HFFc6 (cell line): ENCODE data around the gene LTB4R. TPM values are rescaled to one million over a fixed set of nuclear protein-coding genes. Genes with fewer than 3 reads are reported as not detected.

Source experiments
- DNase-seq: peaks from one replicate; pipeline ENCODE4 v3.0.0-alpha.2; 2018
- H3K27ac Mint-ChIP-seq: 2 replicates; pipeline ENCODE4 v1.8.0; 2020; ENCODE audit warnings: mild to moderate bottlenecking, mixed read lengths
- H3K27me3 Mint-ChIP-seq: 2 replicates; pipeline ENCODE4 v1.8.0; 2021; ENCODE audit warnings: mild to moderate bottlenecking, moderate library complexity, mixed read lengths; ENCODE audit not compliant: insufficient read depth
- H3K36me3 Mint-ChIP-seq: 2 replicates; pipeline ENCODE4 v1.8.0; 2021; ENCODE audit warnings: low read depth, mixed read lengths
- H3K4me1 Mint-ChIP-seq: 2 replicates; pipeline ENCODE4 v1.8.0; 2020; ENCODE audit warnings: low read depth, mixed read lengths
- H3K4me3 Mint-ChIP-seq: 2 replicates; pipeline ENCODE4 v1.8.0; 2020; ENCODE audit warnings: mild to moderate bottlenecking, moderate library complexity, mixed read lengths
- H3K9me3 Mint-ChIP-seq: 2 replicates; pipeline ENCODE4 v1.8.0; 2020; ENCODE audit warnings: mild to moderate bottlenecking, mixed read lengths
- total RNA-seq, 6 experiments: library from RNA; stranded (reverse); fragmentation: NEBNext Ultra II Directional; extraction: Animal tissue kit (Norgen Biotek cat#: 25700); gene quantifications; 2 replicates in 1 of 6; 3 replicates in 5 of 6; pipeline ENCODE4 v1.2.3, GENCODE V29; 2021
- TF ChIP-seq, protein P1 (sequence below): fragments of 200-600 bp; sonication (generic); IDR thresholded peaks from 2 replicates; pipeline ENCODE4 v1.5.0; 2021; ENCODE audit warnings: antibody characterized with exemption, mild to moderate bottlenecking

LTB4R gene
- total RNA-seq, 6 experiments from 2014 or later: 1.5 to 2.9 (median 1.9) TPM

DNA sequence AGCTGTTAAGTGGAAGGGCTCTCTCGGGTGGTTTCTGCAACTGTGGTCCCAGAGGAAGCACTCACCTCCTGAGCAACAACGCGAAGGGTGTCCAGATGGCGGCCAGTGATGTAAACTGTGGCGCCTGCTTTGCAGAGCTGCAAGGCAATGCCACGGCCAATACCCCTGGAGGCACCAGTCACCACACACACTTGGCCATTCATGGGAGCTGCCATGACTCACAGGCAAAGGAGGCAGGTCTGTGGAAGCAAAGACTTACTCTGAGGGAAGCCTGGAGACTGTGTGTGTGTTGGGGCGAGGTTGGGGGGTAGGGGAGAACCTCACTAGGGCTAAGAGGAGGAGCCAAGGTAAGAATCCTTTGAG is 12.4 kb upstream of the LTB4R start:
- TF ChIP-seq, protein P1, sequence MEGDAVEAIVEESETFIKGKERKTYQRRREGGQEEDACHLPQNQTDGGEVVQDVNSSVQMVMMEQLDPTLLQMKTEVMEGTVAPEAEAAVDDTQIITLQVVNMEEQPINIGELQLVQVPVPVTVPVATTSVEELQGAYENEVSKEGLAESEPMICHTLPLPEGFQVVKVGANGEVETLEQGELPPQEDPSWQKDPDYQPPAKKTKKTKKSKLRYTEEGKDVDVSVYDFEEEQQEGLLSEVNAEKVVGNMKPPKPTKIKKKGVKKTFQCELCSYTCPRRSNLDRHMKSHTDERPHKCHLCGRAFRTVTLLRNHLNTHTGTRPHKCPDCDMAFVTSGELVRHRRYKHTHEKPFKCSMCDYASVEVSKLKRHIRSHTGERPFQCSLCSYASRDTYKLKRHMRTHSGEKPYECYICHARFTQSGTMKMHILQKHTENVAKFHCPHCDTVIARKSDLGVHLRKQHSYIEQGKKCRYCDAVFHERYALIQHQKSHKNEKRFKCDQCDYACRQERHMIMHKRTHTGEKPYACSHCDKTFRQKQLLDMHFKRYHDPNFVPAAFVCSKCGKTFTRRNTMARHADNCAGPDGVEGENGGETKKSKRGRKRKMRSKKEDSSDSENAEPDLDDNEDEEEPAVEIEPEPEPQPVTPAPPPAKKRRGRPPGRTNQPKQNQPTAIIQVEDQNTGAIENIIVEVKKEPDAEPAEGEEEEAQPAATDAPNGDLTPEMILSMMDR: 0 out of 2 replicates have a peak, but pooled peaks have one; percentile 19
- H3K4me3 Mint-ChIP-seq: peak overlapping the region; percentile 97
- peak overlapping the region; percentile 98 for H3K27ac Mint-ChIP-seq
- H3K4me1 Mint-ChIP-seq: peaks cover 50% of the 10 kb centered on the region
- H3K27me3 Mint-ChIP-seq: no peaks in the 10 kb centered on the region
- peak; percentile 96 for DNase-seq
- H3K9me3 Mint-ChIP-seq: no peaks in the 10 kb centered on the region
- peaks cover 26% of the 10 kb centered on the region for H3K36me3 Mint-ChIP-seq

DNA sequence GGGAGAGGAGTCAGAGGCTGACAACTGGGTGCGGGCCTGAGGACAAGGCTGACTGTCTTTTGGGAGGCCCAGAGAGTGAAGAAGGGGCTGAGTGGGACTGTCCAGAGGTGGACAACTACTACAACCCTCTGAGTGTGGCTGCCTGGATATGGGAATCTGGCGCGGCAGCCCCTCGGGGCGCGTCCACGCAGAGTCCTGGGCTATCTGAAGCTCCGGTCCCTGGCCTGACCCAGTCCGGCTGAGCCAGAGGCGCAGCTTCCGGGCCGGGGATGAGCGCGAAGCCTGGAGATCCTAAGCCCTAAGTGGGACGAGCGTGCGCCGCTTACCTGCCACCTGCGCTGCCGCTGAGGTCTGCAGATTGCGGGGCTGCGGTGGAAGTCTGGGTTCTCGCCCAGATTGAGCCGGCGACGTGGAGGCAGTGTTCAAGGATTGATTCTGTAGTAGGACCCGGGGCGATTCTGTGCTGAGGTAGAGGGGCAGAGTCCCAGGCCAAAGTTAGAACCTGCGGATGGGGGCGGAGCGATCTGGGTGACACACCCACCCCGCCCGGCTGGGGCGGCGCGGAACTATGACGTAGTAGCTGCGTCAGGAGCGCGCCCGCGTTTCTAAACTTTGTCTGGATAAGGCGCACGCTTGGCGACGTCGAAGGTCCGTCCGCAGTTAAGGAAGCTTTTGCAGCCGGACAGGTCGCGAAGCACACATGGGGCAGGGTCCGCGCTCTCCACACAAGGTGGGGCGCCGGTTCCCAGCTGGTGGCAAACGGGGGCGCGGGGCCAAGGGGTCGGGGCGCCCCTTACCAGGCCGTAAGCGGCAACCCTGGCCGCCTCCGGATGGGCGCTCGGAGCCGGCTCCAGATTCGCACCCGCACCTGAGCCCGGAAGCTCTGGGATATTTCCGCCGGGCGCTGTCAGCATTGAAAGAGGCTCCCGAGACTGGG is 11.8 kb upstream of the LTB4R start, which contains the start of the genes DHRS1 and NOP9:
DHRS1 (minus strand) TSS at position 526 of the 937 bp plus-strand sequence. CDS start 674 bp downstream, outside the sequence.
NOP9 (plus strand) TSS at position 596 of the 937 bp plus-strand sequence; CDS start at position 701, 105 bp downstream.
- Mint-ChIP-seq H3K27ac (peak within 1 kb of the TSS; percentile 98), H3K36me3 (peaks cover 31% of the 10 kb centered on the region), H3K4me3 (peak within 1 kb of the TSS; percentile 97), H3K27me3 (no peaks in the 10 kb centered on the region), H3K9me3 (no peaks in the 10 kb centered on the region), H3K4me1 (peaks cover 50% of the 10 kb centered on the region)
- TF ChIP-seq, protein P1: no peak
- peak; percentile 78 for DNase-seq

DNA sequence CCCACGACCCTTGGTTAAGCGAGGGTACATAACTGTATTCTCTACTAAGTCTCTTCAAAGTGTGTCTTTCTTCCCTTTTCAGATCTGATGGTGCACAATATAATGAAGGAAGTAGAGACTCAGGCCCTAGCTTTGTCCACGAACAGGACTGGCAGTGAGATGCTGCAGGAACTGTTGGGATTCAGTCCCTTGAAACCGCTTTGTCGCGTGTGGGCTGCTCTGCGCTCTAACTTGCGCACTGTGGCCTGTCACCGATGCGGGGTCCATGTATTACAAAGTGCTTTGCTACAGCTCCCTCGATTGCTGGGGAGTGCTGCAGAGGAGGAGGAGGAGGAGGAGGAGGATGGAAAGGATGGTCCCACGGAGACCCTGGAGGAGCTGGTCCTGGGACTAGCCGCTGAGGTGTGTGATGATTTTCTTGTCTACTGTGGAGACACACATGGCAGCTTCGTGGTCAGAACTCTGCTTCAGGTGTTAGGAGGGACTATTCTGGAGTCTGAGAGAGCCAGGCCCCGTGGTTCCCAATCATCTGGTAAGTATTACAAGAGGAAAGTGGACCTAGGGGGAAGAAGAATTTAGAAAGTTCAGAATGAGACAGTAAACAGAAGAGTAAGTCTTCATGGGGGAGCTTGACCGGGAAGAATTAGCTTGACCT is 10.8 kb upstream of the LTB4R start:
- no peak for DNase-seq
- Mint-ChIP-seq H3K36me3 (peaks cover 40% of the 10 kb centered on the region), H3K4me3 (peak overlapping the region; percentile 97), H3K9me3 (no peaks in the 10 kb centered on the region), H3K4me1 (peaks cover 50% of the 10 kb centered on the region), H3K27me3 (no peaks in the 10 kb centered on the region), H3K27ac (peak overlapping the region; percentile 98)
- TF ChIP-seq, protein P1: no peak

DNA sequence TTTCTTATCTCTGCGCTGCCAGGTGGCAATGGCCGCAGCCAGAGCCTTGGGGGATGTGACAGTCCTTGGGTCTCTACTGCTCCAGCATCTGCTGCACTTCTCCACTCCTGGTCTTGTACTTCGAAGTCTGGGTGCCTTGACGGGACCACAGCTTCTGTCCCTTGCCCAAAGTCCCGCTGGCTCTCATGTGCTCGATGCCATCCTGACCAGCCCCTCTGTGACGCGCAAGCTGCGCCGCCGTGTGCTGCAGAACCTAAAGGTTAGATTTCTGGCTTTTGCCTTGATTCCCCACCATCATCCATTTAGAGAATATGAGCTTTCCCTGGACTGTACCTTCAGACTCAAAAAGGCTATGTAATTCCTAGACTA is 7.3 kb upstream of the LTB4R start:
- peaks cover 27% of the 10 kb centered on the region for H3K4me1 Mint-ChIP-seq
- H3K27me3 Mint-ChIP-seq: peaks cover 1% of the 10 kb centered on the region; the same call in 1 of the 2 replicates
- H3K27ac Mint-ChIP-seq: no peak overlapping the region
- DNase-seq: no peak
- H3K9me3 Mint-ChIP-seq: no peaks in the 10 kb centered on the region
- no peak overlapping the region for H3K4me3 Mint-ChIP-seq
- peaks cover 38% of the 10 kb centered on the region for H3K36me3 Mint-ChIP-seq
- TF ChIP-seq, protein P1: no peak

DNA sequence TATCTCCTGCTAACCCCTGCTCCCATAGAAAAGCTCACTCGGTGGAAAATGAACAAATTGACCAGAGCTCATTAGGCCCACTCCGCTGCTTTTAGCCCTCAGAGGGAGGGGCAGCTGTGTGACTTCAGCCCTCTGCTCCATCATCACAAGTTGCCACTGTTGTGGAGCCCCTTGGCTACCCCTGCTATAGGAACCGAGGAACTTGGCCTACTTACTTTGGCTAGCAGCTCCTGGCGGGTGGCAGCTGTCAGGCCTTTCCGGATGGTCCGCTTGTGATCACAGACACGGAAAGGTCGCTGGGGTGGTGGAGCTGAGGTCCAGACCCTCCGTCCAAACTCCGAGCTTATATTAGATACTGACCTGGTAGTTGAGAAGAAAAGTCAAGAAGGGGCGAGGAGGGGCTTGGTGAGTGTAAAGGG is 4.1 kb upstream of the LTB4R start:
- Mint-ChIP-seq H3K27me3 (peaks cover 3% of the 10 kb centered on the region; the same call in 1 of the 2 replicates), H3K36me3 (peaks cover 29% of the 10 kb centered on the region), H3K4me1 (peaks cover 23% of the 10 kb centered on the region), H3K4me3 (no peak overlapping the region), H3K27ac (no peak overlapping the region; the same call in 1 of the 2 replicates), H3K9me3 (no peaks in the 10 kb centered on the region)
- no peak for DNase-seq
- TF ChIP-seq, protein P1: no peak
